NB4 (cell line): ENCODE results near the gene KRR1.

ENCODE experiments used
- CTCF ChIP-seq: IDR thresholded peaks from one replicate; pipeline ENCODE4 v1.5.1; 2012; ENCODE audit warnings: low read depth, low read length
- MAX ChIP-seq: IDR thresholded peaks from 2 replicates; pipeline ENCODE4 v1.6.1; 2011; ENCODE audit warnings: low read depth, low read length
- MYC ChIP-seq: IDR thresholded peaks from 2 replicates; pipeline ENCODE4 v1.6.1; 2011; ENCODE audit warnings: low read depth, low read length
- POLR2A ChIP-seq: IDR thresholded peaks from 2 replicates; pipeline ENCODE4 v1.6.1; 2011; ENCODE audit warnings: mild to moderate bottlenecking; ENCODE audit not compliant: insufficient read length; ENCODE audit errors: extremely low read depth

DNA sequence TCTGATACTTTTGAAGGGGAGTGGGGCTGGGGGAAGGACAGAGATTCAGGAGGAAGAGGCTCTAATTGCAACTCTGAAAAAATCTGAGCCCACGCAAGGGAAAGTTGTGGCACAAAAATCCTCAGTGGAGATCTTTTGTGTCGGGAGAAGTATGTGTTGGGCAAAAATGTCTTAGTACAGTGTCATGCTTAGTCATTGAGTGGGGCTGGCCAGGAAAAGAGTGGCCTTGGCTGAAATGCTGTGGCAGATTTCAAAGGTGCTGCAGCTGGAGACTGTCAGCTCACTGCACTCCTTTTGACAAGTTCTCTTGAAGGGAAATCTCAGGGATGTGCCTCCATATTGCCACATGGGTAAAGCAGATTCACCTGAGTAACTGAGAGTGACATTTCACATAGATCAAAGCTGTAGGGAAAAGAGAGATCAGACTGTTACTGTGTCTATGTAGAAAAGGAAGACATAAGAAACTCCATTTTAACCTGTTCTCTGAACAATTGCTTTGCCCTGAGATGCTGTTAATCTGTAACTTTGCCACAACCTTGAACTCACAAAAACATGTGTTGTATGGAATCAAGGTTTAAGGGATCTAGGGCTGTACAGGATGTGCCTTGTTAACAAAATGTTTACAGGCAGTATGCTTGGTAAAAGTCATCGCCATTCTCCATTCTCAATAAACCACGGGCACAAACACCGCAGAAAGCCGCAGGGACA is 66.8 kb downstream of the KRR1 start:
- no peak for TF ChIP-seq CTCF
- TF ChIP-seq POLR2A, result no peak
- no peak for TF ChIP-seq MAX
- no peak for TF ChIP-seq MYC
